Loucy (cell line): ENCODE results near the gene KCNA5.

ENCODE experiments used
- H2AFZ ChIP-seq: fragments of 200-600 bp; sonication (generic); 2 replicates; pipeline ENCODE4 v1.6.0; 2016; ENCODE audit warnings: antibody characterized with exemption, mild to moderate bottlenecking, low read length, moderate library complexity
- H3F3A ChIP-seq: fragments of 200-600 bp; 2 replicates; pipeline ENCODE4 v1.6.0; 2016; ENCODE audit warnings: antibody characterized with exemption, low read depth, mild to moderate bottlenecking
- H3K27me3 ChIP-seq: fragments of 200-600 bp; sonication (generic); 2 replicates; pipeline ENCODE4 v1.6.1; 2014; ENCODE audit warnings: low read length, mild to moderate bottlenecking; ENCODE audit not compliant: insufficient read depth, poor library complexity, severe bottlenecking
- H3K36me3 ChIP-seq: fragments of 200-600 bp; sonication (generic); 2 replicates; pipeline ENCODE4 v1.6.1; 2016; ENCODE audit warnings: low read length; ENCODE audit not compliant: insufficient read depth
- H3K4me1 ChIP-seq: fragments of 200-600 bp; sonication (generic); 2 replicates; pipeline ENCODE4 v1.5.1; 2014; ENCODE audit warnings: low read length, mild to moderate bottlenecking; ENCODE audit not compliant: insufficient read depth, poor library complexity, severe bottlenecking
- H3K4me2 ChIP-seq: fragments of 200-600 bp; sonication (generic); 2 replicates; pipeline ENCODE4 v1.6.0; 2014; ENCODE audit warnings: antibody characterized with exemption, low read length, low read depth, mild to moderate bottlenecking; ENCODE audit not compliant: poor library complexity, severe bottlenecking
- H3K4me3 ChIP-seq: fragments of 200-600 bp; sonication (generic); 2 replicates; pipeline ENCODE4 v1.5.1; 2014; ENCODE audit warnings: low read length, mild to moderate bottlenecking, mixed read lengths; ENCODE audit not compliant: poor library complexity, severe bottlenecking
- H3K79me2 ChIP-seq: fragments of 200-600 bp; sonication (generic); 2 replicates; pipeline ENCODE4 v1.6.1; 2014; ENCODE audit warnings: low read length; ENCODE audit not compliant: insufficient read depth
- H3K9ac ChIP-seq: fragments of 200-600 bp; sonication (generic); 2 replicates; pipeline ENCODE4 v1.6.0; 2014; ENCODE audit warnings: mild to moderate bottlenecking, low read depth, low read length, moderate library complexity; ENCODE audit not compliant: poor library complexity, severe bottlenecking
- H3K9me2 ChIP-seq: fragments of 200-600 bp; sonication (generic); replicated peaks from 2 replicates; pipeline ENCODE4 v1.6.1; 2016; ENCODE audit warnings: low read depth, low read length, mixed read lengths
- H3K9me3 ChIP-seq: fragments of 200-600 bp; sonication (generic); 2 replicates; pipeline ENCODE4 v1.6.1; 2014; ENCODE audit warnings: mild to moderate bottlenecking, antibody characterized with exemption, low read length, low read depth; ENCODE audit not compliant: insufficient read depth
- H4K20me1 ChIP-seq: fragments of 200-600 bp; sonication (generic); 2 replicates; pipeline ENCODE4 v1.6.0; 2014; ENCODE audit warnings: antibody characterized with exemption, low read length, mild to moderate bottlenecking; ENCODE audit not compliant: insufficient read depth, poor library complexity, severe bottlenecking
- CTCF ChIP-seq: fragments of 200-600 bp; sonication (generic); conservative IDR thresholded peaks from 2 replicates; pipeline ENCODE4 v1.5.1; 2014; ENCODE audit warnings: mild to moderate bottlenecking, antibody characterized with exemption, low read length
- EZH2phosphoT487 ChIP-seq: fragments of 200-600 bp; IDR thresholded peaks from 2 replicates; pipeline ENCODE4 v1.6.1; 2018; ENCODE audit warnings: antibody characterized with exemption, mild to moderate bottlenecking, moderate library complexity, borderline replicate concordance

Gene KCNA5

GRCh38 chr12:5018677-5019076, 25.0 kb upstream of the KCNA5 start:
- Histone ChIP-seq H3F3A (no peaks in the 10 kb centered on the region), H3K36me3 (no peaks in the 10 kb centered on the region), H3K9ac (no peak overlapping the region), H4K20me1 (no peaks in the 10 kb centered on the region), H2AFZ (no peak overlapping the region), H3K4me3 (no peak overlapping the region), H3K4me2 (no peak overlapping the region), H3K9me3 (no peaks in the 10 kb centered on the region), H3K9me2 (no peaks in the 10 kb centered on the region), H3K27me3 (no peaks in the 10 kb centered on the region), H3K79me2 (no peaks in the 10 kb centered on the region), H3K4me1 (no peaks in the 10 kb centered on the region)
- TF ChIP-seq CTCF, result no peak
- no peak for TF ChIP-seq EZH2phosphoT487

DNA sequence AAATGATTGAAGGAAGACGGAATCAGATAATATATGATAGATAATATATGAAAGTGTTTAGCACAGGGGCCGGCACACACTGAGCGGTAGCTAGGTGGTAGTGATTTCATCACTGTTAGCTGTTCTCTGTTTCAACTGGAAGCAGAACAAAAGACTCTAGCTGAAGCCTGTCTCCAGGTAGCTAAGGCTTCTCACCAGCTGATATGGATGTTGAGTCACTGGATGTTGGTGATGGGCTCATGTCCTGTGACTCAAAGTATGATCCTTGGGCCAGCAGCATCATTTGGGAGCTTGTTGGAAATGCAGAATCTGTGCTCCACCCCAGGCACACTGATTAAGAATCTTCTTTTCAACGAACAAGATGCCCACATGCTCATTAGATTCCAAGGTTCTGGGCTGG, 21.7 kb upstream of the KCNA5 start:
- Histone ChIP-seq H3K9me2 (no peaks in the 10 kb centered on the region), H3F3A (no peaks in the 10 kb centered on the region), H2AFZ (no peak overlapping the region), H4K20me1 (no peaks in the 10 kb centered on the region), H3K9me3 (no peaks in the 10 kb centered on the region), H3K4me2 (no peak overlapping the region), H3K79me2 (no peaks in the 10 kb centered on the region), H3K4me3 (no peak overlapping the region), H3K36me3 (no peaks in the 10 kb centered on the region), H3K9ac (no peak overlapping the region), H3K27me3 (no peaks in the 10 kb centered on the region), H3K4me1 (no peaks in the 10 kb centered on the region)
- TF ChIP-seq EZH2phosphoT487, result no peak
- no peak for TF ChIP-seq CTCF

DNA sequence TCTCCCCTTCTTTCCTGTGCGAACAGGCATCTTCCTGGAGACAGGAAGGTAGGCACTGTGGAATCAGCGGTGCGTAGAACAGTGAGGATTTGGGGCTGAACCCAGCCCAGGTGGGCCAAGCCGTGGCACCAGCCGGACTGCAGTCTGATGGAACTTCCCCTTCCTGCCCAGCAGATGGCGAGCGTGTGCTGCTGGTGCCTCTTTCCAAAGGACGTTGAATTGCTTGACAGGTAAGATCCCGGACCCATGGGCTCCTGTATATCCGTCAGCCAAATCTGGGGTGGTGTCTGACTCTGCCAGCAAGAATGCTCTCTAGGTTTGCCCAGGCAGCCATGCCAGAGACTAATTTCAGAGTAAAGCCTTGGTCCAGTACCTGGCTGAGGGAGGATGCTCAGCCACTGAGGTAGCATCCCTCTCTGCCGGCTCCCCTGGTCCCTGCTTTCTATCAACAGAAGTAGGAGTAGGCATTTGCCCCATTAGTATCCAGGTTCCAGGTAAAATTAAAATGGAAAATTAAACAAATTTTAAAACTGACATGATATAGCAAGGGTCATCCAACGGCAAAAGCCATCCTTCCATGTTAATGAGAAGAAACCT, 21.1 kb upstream of the KCNA5 start:
- no peak overlapping the region for H2AFZ ChIP-seq
- no peak overlapping the region for H3K4me3 ChIP-seq
- no peaks in the 10 kb centered on the region for H3K9me2 ChIP-seq
- H3K4me2 ChIP-seq, result no peak overlapping the region
- H3K27me3 ChIP-seq, result no peaks in the 10 kb centered on the region
- no peaks in the 10 kb centered on the region for H3K79me2 ChIP-seq
- TF ChIP-seq CTCF, result peak; percentile 92
- TF ChIP-seq EZH2phosphoT487, result no peak
- H3K9me3 ChIP-seq, result no peaks in the 10 kb centered on the region
- no peaks in the 10 kb centered on the region for H3K4me1 ChIP-seq
- no peak overlapping the region for H3K9ac ChIP-seq
- no peaks in the 10 kb centered on the region for H3K36me3 ChIP-seq
- H4K20me1 ChIP-seq, result no peaks in the 10 kb centered on the region
- no peaks in the 10 kb centered on the region for H3F3A ChIP-seq
